K562 (cell line): ENCODE results near the gene GALT. TPM values are rescaled to one million over a fixed set of nuclear protein-coding genes. Genes with fewer than 3 reads are reported as not detected.

ENCODE experiments used
- ATAC-seq: fragments of 200-7000 bp; cut with Tn5 transposase; 3 replicates; pipeline ENCODE4 v1.9.1; 2020; ENCODE audit warnings: moderate library complexity
- BruUV-seq: library from RNA; stranded (reverse); fragments of 400-500 nt; replicated peaks from 2 replicates; lab custom pipeline; 2021; lab: Mats Ljungman, UMichigan
- CTCF ChIA-PET: fragments of 300-600 bp; formaldehyde crosslinking; extraction: SDS; loops from one replicate; lab custom pipeline; 2021; ENCODE audit warnings: low intra/inter-chr PET ratio; lab: Yijun Ruan, JAX
- POLR2A ChIA-PET: fragments of 300-600, 350-650 bp; sonication (Branson Sonifier 250); formaldehyde crosslinking; extraction: SDS; loops from one replicate; lab custom pipeline; 2021; ENCODE audit warnings: antibody characterized with exemption, inconsistent platforms; lab: Yijun Ruan, JAX
- DNase-seq, 4 experiments: peaks; one replicate each; pipeline versions ENCODE4 v3.0.0 to v3.0.0-alpha.2; 2011 to 2018; ENCODE audit warnings: low spot score in 3 of 4, mixed read lengths in 3 of 4; ENCODE audit errors: extremely low read depth in 1 of 4
- FAIRE-seq: peaks from 2 replicates; lab custom pipeline; 2011; peaks lifted over from hg19 to GRCh38; lab: Jason Lieb, UNC
- H2AFZ ChIP-seq: 2 replicates; pipeline ENCODE4 v1.6.0; 2011; ENCODE audit warnings: low read depth, low read length, control low read depth, inconsistent platforms
- H3K27ac ChIP-seq: fragments of 200-600 bp; 3 replicates; pipeline ENCODE4 v1.8.0; 2011; ENCODE audit warnings: low read depth, mild to moderate bottlenecking, control low read depth, inconsistent platforms, low read length, moderate library complexity, mixed read lengths; ENCODE audit errors: extremely low read depth
- H3K27me3 ChIP-seq, 2 experiments: fragments of 300-600 bp in 1 of 2; 2 replicates in 1 of 2; 3 replicates in 1 of 2; pipeline versions ENCODE4 v1.6.0 to v1.8.0; 2011; ENCODE audit warnings: inconsistent platforms in 2 of 2, low read length in 2 of 2, mild to moderate bottlenecking in 1 of 2, mixed read lengths in 1 of 2, moderate library complexity in 1 of 2; ENCODE audit not compliant: control insufficient read depth in 2 of 2, insufficient read depth in 2 of 2
- H3K36me3 ChIP-seq: fragments of 300-600 bp; 3 replicates; pipeline ENCODE4 v1.8.0; 2011; ENCODE audit warnings: mild to moderate bottlenecking, low read length, inconsistent platforms; ENCODE audit not compliant: control insufficient read depth, insufficient read depth
- H3K4me1 ChIP-seq, 2 experiments: fragments of 200-600 bp in 1 of 2; replicated peaks in 1 of 2; 2 replicates in 1 of 2; 3 replicates in 1 of 2; pipeline versions ENCODE4 v1.5.1 to v1.8.0; 2011; ENCODE audit warnings: inconsistent platforms in 2 of 2, low read length in 2 of 2, mild to moderate bottlenecking in 1 of 2, mixed read lengths in 1 of 2, moderate library complexity in 1 of 2; ENCODE audit not compliant: control insufficient read depth in 2 of 2, insufficient read depth in 2 of 2
- H3K4me2 ChIP-seq: 2 replicates; pipeline ENCODE4 v1.6.1; 2011; ENCODE audit warnings: low read length, control low read depth, inconsistent platforms, mixed read lengths; ENCODE audit not compliant: insufficient read depth
- H3K4me3 ChIP-seq: fragments of 200-600 bp; sonication (generic), shearing (Covaris generic); 2 replicates; pipeline ENCODE4 v1.5.1; 2016; ENCODE audit warnings: control low read depth, inconsistent platforms
- H3K79me2 ChIP-seq: fragments of 200-600 bp; 3 replicates; pipeline ENCODE4 v1.8.0; 2011; ENCODE audit warnings: low read length, inconsistent platforms; ENCODE audit not compliant: control insufficient read depth, insufficient read depth
- H3K9ac ChIP-seq, 2 experiments: 2 replicates each; pipeline versions ENCODE4 v1.6.0 to v1.6.1; 2011; ENCODE audit warnings: low read depth in 2 of 2, low read length in 2 of 2, control low read depth in 1 of 2, inconsistent platforms in 1 of 2, mild to moderate bottlenecking in 1 of 2, mixed read lengths in 1 of 2; ENCODE audit not compliant: insufficient read depth in 1 of 2
- H3K9me1 ChIP-seq: one replicate; pipeline ENCODE4 v1.6.0; 2011; ENCODE audit warnings: inconsistent platforms, mild to moderate bottlenecking, low read length, moderate library complexity; ENCODE audit not compliant: control insufficient read depth, insufficient read depth
- H3K9me3 ChIP-seq: replicated peaks from 2 replicates; pipeline ENCODE4 v1.5.1; 2011; ENCODE audit warnings: low read depth, low read length, inconsistent platforms; ENCODE audit not compliant: control insufficient read depth, insufficient read depth
- H4K20me1 ChIP-seq: replicated peaks from 2 replicates; pipeline ENCODE4 v1.6.1; 2011; ENCODE audit warnings: low read length, inconsistent platforms, mixed read lengths; ENCODE audit not compliant: control insufficient read depth, insufficient read depth
- ARID4B ChIP-seq: sonication (generic); formaldehyde crosslinking; IDR thresholded peaks from 2 replicates; pipeline ENCODE4 v1.8.0; 2022; ENCODE audit warnings: mild to moderate bottlenecking, missing genetic modification reagents
- DNMT1 ChIP-seq: fragments of 450-650 bp; IDR thresholded peaks from 2 replicates; pipeline ENCODE4 v1.6.1; 2016; ENCODE audit warnings: antibody characterized with exemption, mild to moderate bottlenecking
- HES1 ChIP-seq: fragments of 450-650 bp; IDR thresholded peaks from 2 replicates; pipeline ENCODE4 v1.6.1; 2016; ENCODE audit warnings: low read depth, mild to moderate bottlenecking, moderate library complexity
- MCM3 ChIP-seq: fragments of 450-650 bp; IDR thresholded peaks from 2 replicates; pipeline ENCODE4 v1.6.1; 2016
- NFRKB ChIP-seq: fragments of 450-650 bp; IDR thresholded peaks from 2 replicates; pipeline ENCODE4 v1.6.1; 2016; ENCODE audit warnings: low read depth
- SNRNP70 ChIP-seq: fragments of 200-400 bp; formaldehyde crosslinking; optimal IDR thresholded peaks from 2 replicates; pipeline ENCODE3; 2017; ENCODE audit warnings: low read depth, low read length
- TEAD4 ChIP-seq, 2 experiments: sonication (generic) in 1 of 2; formaldehyde crosslinking in 1 of 2; IDR thresholded peaks; 2 replicates each; pipeline versions ENCODE4 v1.6.1 to v1.8.0; 2012 to 2022; ENCODE audit warnings: borderline replicate concordance in 1 of 2, inconsistent platforms in 1 of 2, low read length in 1 of 2, mild to moderate bottlenecking in 1 of 2, missing genetic modification reagents in 1 of 2
- TRIM24 ChIP-seq, 2 experiments: fragments of 450-650 bp; IDR thresholded peaks; 2 replicates each; pipeline ENCODE4 v1.6.1; 2016
- ZNF253 ChIP-seq: fragments of 250-450 bp; sonication (Bioruptor Pico); conservative IDR thresholded peaks from 2 replicates; pipeline ENCODE4 v1.6.1; 2021; ENCODE audit warnings: mild to moderate bottlenecking
- ZNF408 ChIP-seq: fragments of 250-450 bp; sonication (Bioruptor Pico); IDR thresholded peaks from 2 replicates; pipeline ENCODE4 v1.4.0; 2020; ENCODE audit warnings: low read depth, mild to moderate bottlenecking, moderate library complexity
- ZNF583 ChIP-seq: fragments of 250-450 bp; sonication (Bioruptor Pico); IDR thresholded peaks from 2 replicates; pipeline ENCODE4 v1.4.0; 2020
- ZNF707 ChIP-seq: fragments of 250-450 bp; sonication (Bioruptor Pico); conservative IDR thresholded peaks from 2 replicates; pipeline ENCODE4 v1.8.0; 2022; ENCODE audit warnings: inconsistent platforms, mild to moderate bottlenecking, moderate library complexity
- WGBS: fragments of 100-300 bp; shearing (Covaris generic); methylation state at CpG from one replicate; pipeline ENCODE4 v1.1.6; 2016; ENCODE audit warnings: low coverage, mixed read lengths; ENCODE audit not compliant: insufficient coverage; ENCODE audit errors: missing lambda C conversion rate; 5-methylcytosine and 5-hydroxymethylcytosine counted together
- in situ Hi-C: fragments of 300-500 bp; cut with MboI; formaldehyde crosslinking; loops from 4 replicates; pipeline ENCODE4 v1.15.0; 2018; ENCODE audit warnings: inconsistent platforms, mixed read lengths
- intact Hi-C: fragments of 100-400 bp; cut with micrococcal nuclease; formaldehyde crosslinking; loops from 2 replicates; pipeline ENCODE4 v1.14.2; 2022
- polyA plus RNA-seq, 8 experiments: library from polyadenylated mRNA; depleted of rRNA in 4 of 8; stranded (reverse) in 5 of 8; unstranded in 3 of 8; fragments of >200 nt; fragmentation: Nextera tagmentation in 2 of 8; fragmentation: Illumina TruSeq in 1 of 8; extraction: Ambion mirVana in 2 of 8; extraction: Trizol in 1 of 8; gene quantifications; 2 replicates each; pipeline versions ENCODE4 v1.2.1 to v1.2.3, GENCODE V29; 2011 to 2014; ENCODE audit warnings: inconsistent platforms in 1 of 8, missing spikeins in 1 of 8
- total RNA-seq, 7 experiments: library from RNA; depleted of rRNA in 6 of 7; stranded (reverse); fragments of >200 nt in 6 of 7; fragmentation: Illumina TruSeq in 2 of 7; extraction: Trizol in 2 of 7; gene quantifications; 2 replicates each; pipeline versions ENCODE4 v1.2.1 to v1.2.3, GENCODE V29; 2011 to 2021; ENCODE audit warnings: low replicate concordance in 1 of 7
- TF ChIP-seq, protein P1 (sequence below): fragments of 450-650 bp; IDR thresholded peaks from 2 replicates; pipeline ENCODE4 v1.6.1; 2017; ENCODE audit warnings: antibody characterized with exemption
- TF ChIP-seq, protein P2 (sequence below): sonication (generic); formaldehyde crosslinking; IDR thresholded peaks from 2 replicates; pipeline ENCODE4 v1.8.1; 2023; ENCODE audit warnings: mild to moderate bottlenecking, missing genetic modification reagents, moderate library complexity

GALT gene
- total and polyA plus RNA-seq, 9 of the 15 experiments (the other 6 are each of a cell fraction or from before 2014, with no cell fraction given): 7.3 to 29.2 (median 15.6) TPM

GRCh38 chr9:34689116-34689470 lies 42.6 kb downstream of the GALT start (continued):
- no peak for TF ChIP-seq ZNF583 (CRISPR knock-in tag)
- TF ChIP-seq, protein P1, sequence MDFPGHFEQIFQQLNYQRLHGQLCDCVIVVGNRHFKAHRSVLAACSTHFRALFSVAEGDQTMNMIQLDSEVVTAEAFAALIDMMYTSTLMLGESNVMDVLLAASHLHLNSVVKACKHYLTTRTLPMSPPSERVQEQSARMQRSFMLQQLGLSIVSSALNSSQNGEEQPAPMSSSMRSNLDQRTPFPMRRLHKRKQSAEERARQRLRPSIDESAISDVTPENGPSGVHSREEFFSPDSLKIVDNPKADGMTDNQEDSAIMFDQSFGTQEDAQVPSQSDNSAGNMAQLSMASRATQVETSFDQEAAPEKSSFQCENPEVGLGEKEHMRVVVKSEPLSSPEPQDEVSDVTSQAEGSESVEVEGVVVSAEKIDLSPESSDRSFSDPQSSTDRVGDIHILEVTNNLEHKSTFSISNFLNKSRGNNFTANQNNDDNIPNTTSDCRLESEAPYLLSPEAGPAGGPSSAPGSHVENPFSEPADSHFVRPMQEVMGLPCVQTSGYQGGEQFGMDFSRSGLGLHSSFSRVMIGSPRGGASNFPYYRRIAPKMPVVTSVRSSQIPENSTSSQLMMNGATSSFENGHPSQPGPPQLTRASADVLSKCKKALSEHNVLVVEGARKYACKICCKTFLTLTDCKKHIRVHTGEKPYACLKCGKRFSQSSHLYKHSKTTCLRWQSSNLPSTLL: no peak
- no peak for TF ChIP-seq ZNF707 (CRISPR knock-in tag)
- TF ChIP-seq, all 486 proteins: peak for 0

GRCh38 chr9:34689512-34689911 lies 43.0 kb downstream of the GALT start:
- POLR2A ChIA-PET: no interaction called here
- no peak overlapping the region for H3K27ac ChIP-seq
- TF ChIP-seq, protein P2, sequence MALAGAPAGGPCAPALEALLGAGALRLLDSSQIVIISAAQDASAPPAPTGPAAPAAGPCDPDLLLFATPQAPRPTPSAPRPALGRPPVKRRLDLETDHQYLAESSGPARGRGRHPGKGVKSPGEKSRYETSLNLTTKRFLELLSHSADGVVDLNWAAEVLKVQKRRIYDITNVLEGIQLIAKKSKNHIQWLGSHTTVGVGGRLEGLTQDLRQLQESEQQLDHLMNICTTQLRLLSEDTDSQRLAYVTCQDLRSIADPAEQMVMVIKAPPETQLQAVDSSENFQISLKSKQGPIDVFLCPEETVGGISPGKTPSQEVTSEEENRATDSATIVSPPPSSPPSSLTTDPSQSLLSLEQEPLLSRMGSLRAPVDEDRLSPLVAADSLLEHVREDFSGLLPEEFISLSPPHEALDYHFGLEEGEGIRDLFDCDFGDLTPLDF (CRISPR knock-in tag): no peak
- TF ChIP-seq TEAD4 (IDR thresholded peaks at IDR 0.05; ENCODE audit: low read length): no peak
- TF ChIP-seq TEAD4 (CRISPR knock-in tag; IDR thresholded peaks at IDR 0.05; ENCODE audit: borderline replicate concordance): no peak
- no peak for TF ChIP-seq TRIM24 (IDR thresholded peaks at IDR 0.05)
- TF ChIP-seq ZNF707 (CRISPR knock-in tag): no peak
- TF ChIP-seq ZNF408 (CRISPR knock-in tag): no peak
- TF ChIP-seq ARID4B (CRISPR knock-in tag): no peak
- TF ChIP-seq MCM3: no peak
- TF ChIP-seq DNMT1: no peak
- TF ChIP-seq NFRKB: no peak
- TF ChIP-seq ZNF253 (CRISPR knock-in tag): no peak
- TF ChIP-seq HES1: no peak
- TF ChIP-seq SNRNP70: no peak

More at GRCh38 chr9:34689512-34689911, 43.0 kb downstream of the GALT start:
- H3K9ac ChIP-seq: no peak overlapping the region
- 5% methylated on average over 8 of the region's 8 CpGs for WGBS
- no peak overlapping the region for H2AFZ ChIP-seq
- CTCF ChIA-PET: no interaction called here
- in situ Hi-C loops: no loop called here
- H3K9me1 ChIP-seq: no peaks in the 10 kb centered on the region
- peaks cover 3% of the 10 kb centered on the region; the same call in 1 of the 2 replicates for H4K20me1 ChIP-seq
- no peaks in the 10 kb centered on the region for H3K27me3 ChIP-seq
- no peaks in the 10 kb centered on the region for H3K79me2 ChIP-seq
- ATAC-seq (no peak), FAIRE-seq (no peak), DNase-seq (no peak)
- H3K9me3 ChIP-seq: no peaks in the 10 kb centered on the region
- no TSS peak for BruUV-seq
- no peaks in the 10 kb centered on the region for H3K4me1 ChIP-seq
- no peaks in the 10 kb centered on the region for H3K36me3 ChIP-seq
- intact Hi-C loops: no loop called here
- no peak overlapping the region for H3K4me2 ChIP-seq
- H3K4me3 ChIP-seq: no peak overlapping the region
